ENCODE results near the gene PTBP1.

DNA sequence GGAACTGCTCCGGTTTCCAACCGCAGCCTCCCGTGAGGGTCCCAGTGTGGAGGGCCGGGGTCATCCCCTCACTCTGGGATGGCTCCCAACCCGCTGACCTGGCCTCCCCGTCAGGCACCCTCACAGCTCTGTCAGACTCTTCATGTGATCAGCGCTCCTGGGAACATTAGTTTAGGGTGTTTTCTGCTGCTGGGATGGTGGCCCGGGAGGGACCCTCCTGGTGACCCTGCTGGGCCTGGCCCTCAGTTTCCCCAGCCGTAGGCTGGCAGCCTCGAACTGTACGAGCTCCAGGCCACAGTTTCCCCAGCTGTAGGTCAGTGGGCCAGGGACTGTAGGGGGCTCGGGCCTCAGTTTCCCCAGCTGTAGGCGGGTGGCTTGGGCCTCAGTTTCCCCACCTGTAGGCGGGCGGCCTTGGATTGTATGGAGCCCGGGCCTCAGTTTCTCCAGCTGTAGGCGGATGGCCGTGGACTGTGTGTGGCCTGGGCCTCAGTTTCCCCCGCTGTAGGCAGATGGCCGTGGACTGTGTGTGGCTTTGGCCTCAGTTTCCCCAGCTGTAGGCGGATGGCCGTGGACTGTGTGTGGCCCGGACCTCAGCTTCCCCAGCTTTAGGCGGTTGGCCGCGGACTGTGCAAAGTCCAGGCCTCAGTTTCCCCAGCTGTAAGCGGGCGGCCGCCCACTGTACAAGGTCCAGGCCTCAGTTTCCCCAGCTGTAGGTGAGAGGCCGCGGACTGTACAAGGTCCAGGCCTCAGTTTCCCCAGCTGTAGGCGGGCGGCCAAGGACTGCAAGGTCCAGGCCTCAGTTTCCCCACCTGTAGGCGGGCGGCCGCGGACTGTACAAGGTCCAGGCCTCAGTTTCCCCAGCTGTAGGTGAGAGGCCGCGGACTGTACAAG, 1.3 kb upstream of the PTBP1 start:
- TF ChIP-seq POLR2AphosphoS5 (IDR thresholded peaks at IDR 0.05; ENCODE audit: low read depth, low read length) (no peak), POLR2A (IDR thresholded peaks at IDR 0.05; ENCODE audit: low read depth, low read length) (no peak), TAF1 (IDR thresholded peaks at IDR 0.05; ENCODE audit: low read depth, low read length) (no peak)
